SK-N-SH (cell line): ENCODE results near the gene TMEM143. TPM values are rescaled to one million over a fixed set of nuclear protein-coding genes. Genes with fewer than 3 reads are reported as not detected.
A peak's percentile ranks its signal among the peaks of the same experiment; 100 is the strongest.

Source experiments
- CTCF ChIA-PET: fragments of 300-600, 350-600 bp; formaldehyde crosslinking; extraction: SDS; loops from one replicate; lab custom pipeline; 2021; lab: Yijun Ruan, JAX
- POLR2A ChIA-PET: fragments of 350-600 bp; sonication (Branson Sonifier 250); formaldehyde crosslinking; extraction: SDS; loops from one replicate; lab custom pipeline; 2020; ENCODE audit warnings: antibody characterized with exemption, inconsistent platforms; lab: Yijun Ruan, JAX
- DNase-seq: peaks from one replicate; pipeline ENCODE4 v3.0.0; 2012
- H2AFZ ChIP-seq: fragments of 200-600 bp; sonication (generic); 2 replicates; pipeline ENCODE4 v1.8.1; 2016; ENCODE audit warnings: antibody characterized with exemption, mild to moderate bottlenecking, low read depth
- H3F3A ChIP-seq: fragments of 200-600 bp; sonication (generic); replicated peaks from 2 replicates; pipeline ENCODE3; 2016; ENCODE audit warnings: antibody characterized with exemption, mild to moderate bottlenecking; ENCODE audit not compliant: insufficient read depth
- H3K27ac ChIP-seq, 2 experiments: fragments of 200-500 bp in 1 of 2; fragments of 200-600 bp in 1 of 2; sonication (Bioruptor generic) in 1 of 2; sonication (generic), shearing (Covaris generic) in 1 of 2; 2 replicates each; pipeline versions ENCODE4 v1.5.1 to v1.6.1; 2014 to 2016; ENCODE audit warnings: low read depth in 2 of 2, inconsistent platforms in 1 of 2, low read length in 1 of 2, mild to moderate bottlenecking in 1 of 2, mixed read lengths in 1 of 2
- H3K27me3 ChIP-seq: fragments of 200-600 bp; sonication (generic), shearing (Covaris generic); 2 replicates; pipeline ENCODE4 v1.6.1; 2016; ENCODE audit warnings: mixed run types; ENCODE audit not compliant: insufficient read depth
- H3K36me3 ChIP-seq, 2 experiments: fragments of 200-500 bp in 1 of 2; fragments of 200-600 bp in 1 of 2; sonication (Bioruptor generic) in 1 of 2; sonication (generic) in 1 of 2; replicated peaks in 1 of 2; 2 replicates each; pipeline versions ENCODE3 to v1.5.1; 2014 to 2016; ENCODE audit warnings: low read length in 1 of 2, mild to moderate bottlenecking in 1 of 2; ENCODE audit not compliant: insufficient read depth in 2 of 2, control insufficient read depth in 1 of 2
- H3K4me1 ChIP-seq, 2 experiments: fragments of 200-500 bp in 1 of 2; fragments of 200-600 bp in 1 of 2; sonication (Bioruptor generic) in 1 of 2; sonication (generic), shearing (Covaris generic) in 1 of 2; 2 replicates each; pipeline versions ENCODE4 v1.5.1 to v1.6.1; 2014 to 2016; ENCODE audit warnings: low read depth in 1 of 2, low read length in 1 of 2, mixed run types in 1 of 2; ENCODE audit not compliant: insufficient read depth in 2 of 2, control insufficient read depth in 1 of 2
- H3K4me2 ChIP-seq: fragments of 200-600 bp; sonication (generic), shearing (Covaris generic); 2 replicates; pipeline ENCODE4 v1.6.1; 2017; ENCODE audit warnings: mixed run types
- H3K4me3 ChIP-seq, 2 experiments: fragments of 200-500 bp in 1 of 2; fragments of 200-600 bp in 1 of 2; sonication (Bioruptor generic) in 1 of 2; sonication (generic), shearing (Covaris generic) in 1 of 2; 2 replicates each; pipeline versions ENCODE4 v1.5.1 to v1.8.1; 2014 to 2016; ENCODE audit warnings: low read depth in 2 of 2, inconsistent platforms in 1 of 2, low read length in 1 of 2, mild to moderate bottlenecking in 1 of 2, mixed read lengths in 1 of 2, moderate library complexity in 1 of 2
- H3K79me2 ChIP-seq: fragments of 200-600 bp; sonication (generic); 2 replicates; pipeline ENCODE4 v1.8.1; 2017; ENCODE audit warnings: mild to moderate bottlenecking; ENCODE audit not compliant: insufficient read depth
- H3K9ac ChIP-seq: fragments of 200-600 bp; sonication (generic); 2 replicates; pipeline ENCODE4 v1.6.1; 2017; ENCODE audit warnings: mixed run types
- H3K9me2 ChIP-seq: fragments of 200-600 bp; sonication (generic); 2 replicates; pipeline ENCODE4 v1.6.1; 2017; ENCODE audit warnings: mixed run types
- H3K9me3 ChIP-seq: fragments of 200-600 bp; sonication (generic); 2 replicates; pipeline ENCODE4 v1.6.1; 2017; ENCODE audit warnings: mixed run types, mild to moderate bottlenecking, moderate library complexity
- H4K20me1 ChIP-seq: fragments of 200-600 bp; sonication (generic); 2 replicates; pipeline ENCODE4 v1.6.1; 2017; ENCODE audit warnings: mild to moderate bottlenecking, mixed run types; ENCODE audit not compliant: insufficient read depth
- CHD2 ChIP-seq: fragments of 150-350 bp; IDR thresholded peaks from 2 replicates; pipeline ENCODE4 v1.6.1; 2018; ENCODE audit warnings: low read length; ENCODE audit not compliant: partially characterized antibody
- ELF1 ChIP-seq: IDR thresholded peaks from 2 replicates; pipeline ENCODE4 v1.4.0; 2012
- EP300 ChIP-seq, 2 experiments: IDR thresholded peaks; 2 replicates each; pipeline versions ENCODE4 v1.4.0 to v1.6.1; 2012; ENCODE audit warnings: borderline replicate concordance in 1 of 2, low read depth in 1 of 2, low read length in 1 of 2
- FOXM1 ChIP-seq: IDR thresholded peaks from 2 replicates; pipeline ENCODE4 v1.4.0; 2012; ENCODE audit warnings: low read depth, mild to moderate bottlenecking
- GABPA ChIP-seq: IDR thresholded peaks from 2 replicates; pipeline ENCODE4 v1.4.0; 2012; ENCODE audit warnings: low read depth, mild to moderate bottlenecking
- GATA2 ChIP-seq: sonication (generic); formaldehyde crosslinking; IDR thresholded peaks from 2 replicates; pipeline ENCODE4 v1.5.0; 2020; ENCODE audit warnings: mild to moderate bottlenecking, missing genetic modification reagents
- IRF3 ChIP-seq: fragments of 150-350 bp; IDR thresholded peaks from 2 replicates; pipeline ENCODE4 v1.6.1; 2016; ENCODE audit warnings: mild to moderate bottlenecking, low read depth, low read length
- JUND ChIP-seq: IDR thresholded peaks from 2 replicates; pipeline ENCODE4 v1.4.0; 2012
- MAX ChIP-seq: IDR thresholded peaks from 2 replicates; pipeline ENCODE4 v1.4.0; 2012; ENCODE audit warnings: low read depth
- MXI1 ChIP-seq: IDR thresholded peaks from 2 replicates; pipeline ENCODE4 v1.6.1; 2012; ENCODE audit warnings: mild to moderate bottlenecking, low read depth, low read length, improper control_type of control experiment
- NRF1 ChIP-seq: IDR thresholded peaks from 2 replicates; pipeline ENCODE4 v1.6.1; 2012; ENCODE audit warnings: low read depth, mild to moderate bottlenecking, low read length
- PBX3 ChIP-seq: IDR thresholded peaks from 2 replicates; pipeline ENCODE4; 2012
- POLR2AphosphoS5 ChIP-seq: IDR thresholded peaks from 2 replicates; pipeline ENCODE4 v1.6.1; 2012; ENCODE audit warnings: low read depth, low read length
- RFX5 ChIP-seq: IDR thresholded peaks from 2 replicates; pipeline ENCODE4 v1.6.1; 2012; ENCODE audit warnings: mild to moderate bottlenecking, improper control_type of control experiment, low read length
- RXRA ChIP-seq: IDR thresholded peaks from 2 replicates; pipeline ENCODE4 v1.4.0; 2012; ENCODE audit warnings: low read depth, mild to moderate bottlenecking, borderline replicate concordance
- SIN3A ChIP-seq: IDR thresholded peaks from 2 replicates; pipeline ENCODE4 v1.6.1; 2012; ENCODE audit warnings: low read depth, mild to moderate bottlenecking, low read length, moderate library complexity, borderline replicate concordance
- SMC3 ChIP-seq: IDR thresholded peaks from 2 replicates; pipeline ENCODE4 v1.6.1; 2012; ENCODE audit warnings: low read depth, low read length, improper control_type of control experiment
- TCF12 ChIP-seq: IDR thresholded peaks from 2 replicates; pipeline ENCODE4 v1.4.0; 2012
- USF1 ChIP-seq: IDR thresholded peaks from 2 replicates; pipeline ENCODE4 v1.4.0; 2012; ENCODE audit warnings: low read depth, borderline replicate concordance
- ZBTB33 ChIP-seq: IDR thresholded peaks from 2 replicates; pipeline ENCODE4 v1.4.0; 2012; ENCODE audit warnings: low read depth, borderline replicate concordance
- WGBS: methylation state at CpG from one replicate; pipeline ENCODE4 v1.1.6; 2017; ENCODE audit warnings: low lambda C conversion rate; 5-methylcytosine and 5-hydroxymethylcytosine counted together
- polyA plus RNA-seq, 3 experiments: library from polyadenylated mRNA; depleted of rRNA; stranded (reverse); fragments of >200 nt; gene quantifications; 2 replicates each; pipeline ENCODE4 v1.2.3, GENCODE V29; 2012

The TMEM143 gene
- polyA plus RNA-seq, 1 of the 3 experiments (the other 2 are of a cell fraction): 21.9 TPM

- CTCF ChIA-PET: interaction anchor here (2.6 kb wide), 1 partner anchor 23 kb away, joined by 15 read pairs; the partner anchor contains the start of gene KDELR1
- H3K4me3 ChIP-seq: no peak overlapping the region
- no peak for TF ChIP-seq GATA2
- TF ChIP-seq SIN3A: no peak
- no peak for TF ChIP-seq POLR2AphosphoS5
- no peak for TF ChIP-seq USF1
- TF ChIP-seq EP300 (IDR thresholded peaks at IDR 0.05; ENCODE audit: borderline replicate concordance in 1 of 2, low read depth in 1 of 2, low read length in 1 of 2): no peak
- no peak for TF ChIP-seq JUND
- no peak for TF ChIP-seq RXRA
- TF ChIP-seq NRF1: no peak
- no peak for TF ChIP-seq ZBTB33
- TF ChIP-seq SMC3: no peak
- no peak for TF ChIP-seq PBX3
- no peak for TF ChIP-seq MXI1
- no peak for TF ChIP-seq IRF3
- no peak for TF ChIP-seq ELF1
- TF ChIP-seq FOXM1: no peak
- no peak for TF ChIP-seq RFX5
- TF ChIP-seq GABPA: no peak
- TF ChIP-seq MAX: no peak
- TF ChIP-seq CHD2: no peak
- TF ChIP-seq TCF12: no peak
- H4K20me1 ChIP-seq: no peaks in the 10 kb centered on the region
- H3K27me3 ChIP-seq: no peaks in the 10 kb centered on the region
- no peak overlapping the region for H3K9ac ChIP-seq
- no peaks in the 10 kb centered on the region for H3K9me3 ChIP-seq
- H3K27ac ChIP-seq: peak overlapping the region in 1 of 2 experiments; percentile 4; a peak in 1 of 4 replicates
- POLR2A ChIA-PET: no interaction called here
- no peak for DNase-seq
- WGBS: 84% methylated on average over 5 of the region's 5 CpGs
- H2AFZ ChIP-seq: no peak overlapping the region
- H3K4me1 ChIP-seq: peaks cover 4 to 42% of the 10 kb centered on the region in 2 experiments; a peak in 1 of 4 replicates
- H3K79me2 ChIP-seq: no peaks in the 10 kb centered on the region
- no peak overlapping the region for H3K4me2 ChIP-seq
- no peaks in the 10 kb centered on the region for H3K9me2 ChIP-seq
- no peaks in the 10 kb centered on the region for H3K36me3 ChIP-seq
- peaks cover 6% of the 10 kb centered on the region for H3F3A ChIP-seq
Observed at GRCh38 chr19:48367855-48368254, 4.1 kb upstream of the TMEM143 start.
